Neural progenitor cell (in vitro differentiated cells): ENCODE measurements around the gene GTF2IRD1. TPM values are rescaled to one million over a fixed set of nuclear protein-coding genes. Genes with fewer than 3 reads are reported as not detected.

Source experiments
- DNase-seq: peaks from one replicate; pipeline ENCODE4 v3.0.0-alpha.2; 2016; ENCODE audit warnings: low spot score
- H2AFZ ChIP-seq: fragments of 200-600 bp; sonication (generic); replicated peaks from 2 replicates; pipeline ENCODE4 v1.6.1; 2016; ENCODE audit warnings: antibody characterized with exemption
- H3F3A ChIP-seq: fragments of 200-600 bp; sonication (generic); 2 replicates; pipeline ENCODE4 v1.6.1; 2016; ENCODE audit warnings: antibody characterized with exemption, low read depth
- H3K27ac ChIP-seq: fragments of 200-600 bp; sonication (generic); 2 replicates; pipeline ENCODE4 v1.5.1; 2016; ENCODE audit warnings: mild to moderate bottlenecking
- H3K27me3 ChIP-seq: fragments of 200-600 bp; sonication (generic); 2 replicates; pipeline ENCODE4 v1.6.1; 2016; ENCODE audit warnings: mild to moderate bottlenecking, moderate library complexity
- H3K36me3 ChIP-seq: fragments of 200-600 bp; sonication (generic); 2 replicates; pipeline ENCODE4 v1.5.1; 2016
- H3K4me1 ChIP-seq: fragments of 200-600 bp; sonication (generic); 2 replicates; pipeline ENCODE4 v1.6.1; 2016; ENCODE audit warnings: mixed run types
- H3K4me2 ChIP-seq: fragments of 200-600 bp; sonication (generic); 2 replicates; pipeline ENCODE4 v1.6.1; 2016
- H3K4me3 ChIP-seq: fragments of 200-600 bp; sonication (generic); 2 replicates; pipeline ENCODE4 v1.5.1; 2016
- H3K79me2 ChIP-seq: fragments of 200-600 bp; sonication (generic); 2 replicates; pipeline ENCODE4 v1.6.1; 2016; ENCODE audit warnings: low read depth
- H3K9ac ChIP-seq: fragments of 200-600 bp; sonication (generic); 2 replicates; pipeline ENCODE4 v1.6.1; 2016
- H3K9me3 ChIP-seq: fragments of 200-600 bp; sonication (generic); 2 replicates; pipeline ENCODE4 v1.5.1; 2016; ENCODE audit warnings: low read depth
- H4K20me1 ChIP-seq: fragments of 200-600 bp; sonication (generic); 2 replicates; pipeline ENCODE4 v1.6.1; 2016; ENCODE audit warnings: low read depth
- H3K27ac Mint-ChIP-seq: 3 replicates; pipeline ENCODE4 v1.8.0; 2021; ENCODE audit warnings: mixed read lengths
- H3K27me3 Mint-ChIP-seq: 2 replicates; pipeline ENCODE4 v1.8.0; 2022; ENCODE audit warnings: low read depth, mild to moderate bottlenecking, inconsistent platforms, moderate library complexity, mixed read lengths; ENCODE audit not compliant: insufficient read depth
- H3K36me3 Mint-ChIP-seq: 3 replicates; pipeline ENCODE4 v1.8.0; 2021; ENCODE audit warnings: mixed read lengths
- H3K4me1 Mint-ChIP-seq: 3 replicates; pipeline ENCODE4 v1.8.0; 2021; ENCODE audit warnings: mixed read lengths
- H3K4me3 Mint-ChIP-seq: 3 replicates; pipeline ENCODE4 v1.8.0; 2021; ENCODE audit warnings: mild to moderate bottlenecking, moderate library complexity, mixed read lengths
- H3K9me3 Mint-ChIP-seq: 3 replicates; pipeline ENCODE4 v1.8.0; 2020; ENCODE audit warnings: mixed read lengths
- EZH2 ChIP-seq: fragments of 200-600 bp; sonication (generic); IDR thresholded peaks from 2 replicates; pipeline ENCODE4 v1.6.1; 2017; ENCODE audit warnings: antibody characterized with exemption, mild to moderate bottlenecking, moderate library complexity
- EZH2phosphoT487 ChIP-seq: fragments of 200-600 bp; sonication (generic); IDR thresholded peaks from 2 replicates; pipeline ENCODE4 v1.6.1; 2017; ENCODE audit warnings: antibody characterized with exemption
- total RNA-seq: library from RNA; depleted of rRNA; stranded (reverse); fragments of >200 nt; gene quantifications from 2 replicates; pipeline ENCODE4 v1.2.3, GENCODE V29; 2015; ENCODE audit warnings: low replicate concordance
- TF ChIP-seq, protein P1 (sequence below): fragments of 200-600 bp; sonication (generic); IDR thresholded peaks from 2 replicates; pipeline ENCODE4 v1.5.1; 2017; ENCODE audit warnings: antibody characterized with exemption, mild to moderate bottlenecking

Gene GTF2IRD1
- total RNA-seq, 1 donor from 2014 or later: 25.6 TPM

DNA sequence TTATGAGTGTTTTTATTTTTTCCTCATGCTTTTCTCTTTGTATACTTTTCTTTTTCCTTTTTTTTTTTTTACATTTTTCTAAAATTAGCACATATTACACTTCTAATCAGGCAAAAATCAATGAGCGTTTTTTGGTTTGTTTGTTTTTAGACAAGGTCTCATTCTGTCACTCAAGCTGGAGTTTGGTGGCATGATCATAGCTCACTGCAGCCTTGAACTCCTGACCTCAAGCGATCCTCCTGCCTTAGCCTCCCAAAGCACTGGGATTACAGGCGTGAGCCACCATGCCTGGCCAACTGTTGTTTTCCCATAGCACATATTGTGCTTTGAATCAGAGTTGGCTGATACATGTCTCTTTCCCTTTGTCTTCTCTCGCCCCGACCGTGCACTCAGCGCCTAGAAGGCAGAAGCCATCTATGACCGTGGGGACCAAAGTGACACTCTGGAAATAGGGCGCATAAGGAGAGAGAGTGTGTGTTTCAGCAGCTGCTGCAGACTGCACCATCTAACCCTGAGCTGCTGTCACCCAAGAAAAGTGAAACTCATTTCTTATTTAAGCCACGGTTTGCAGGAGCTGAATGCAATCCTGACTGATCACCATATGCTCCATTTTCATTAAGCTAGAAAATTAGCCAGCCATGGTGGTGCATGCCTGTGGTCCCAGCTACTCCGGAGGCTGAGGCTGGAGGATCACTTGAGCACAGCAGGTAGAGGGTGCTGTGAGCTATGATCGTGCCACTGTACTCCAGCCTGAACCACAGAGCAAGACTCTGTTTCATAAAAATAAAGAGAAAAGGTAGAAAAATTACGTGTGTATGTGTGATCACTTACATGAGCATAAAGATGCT lies 162.5 kb downstream of the GTF2IRD1 start:
- TF ChIP-seq EZH2phosphoT487 (no peak), EZH2 (no peak)
- TF ChIP-seq, protein P1, sequence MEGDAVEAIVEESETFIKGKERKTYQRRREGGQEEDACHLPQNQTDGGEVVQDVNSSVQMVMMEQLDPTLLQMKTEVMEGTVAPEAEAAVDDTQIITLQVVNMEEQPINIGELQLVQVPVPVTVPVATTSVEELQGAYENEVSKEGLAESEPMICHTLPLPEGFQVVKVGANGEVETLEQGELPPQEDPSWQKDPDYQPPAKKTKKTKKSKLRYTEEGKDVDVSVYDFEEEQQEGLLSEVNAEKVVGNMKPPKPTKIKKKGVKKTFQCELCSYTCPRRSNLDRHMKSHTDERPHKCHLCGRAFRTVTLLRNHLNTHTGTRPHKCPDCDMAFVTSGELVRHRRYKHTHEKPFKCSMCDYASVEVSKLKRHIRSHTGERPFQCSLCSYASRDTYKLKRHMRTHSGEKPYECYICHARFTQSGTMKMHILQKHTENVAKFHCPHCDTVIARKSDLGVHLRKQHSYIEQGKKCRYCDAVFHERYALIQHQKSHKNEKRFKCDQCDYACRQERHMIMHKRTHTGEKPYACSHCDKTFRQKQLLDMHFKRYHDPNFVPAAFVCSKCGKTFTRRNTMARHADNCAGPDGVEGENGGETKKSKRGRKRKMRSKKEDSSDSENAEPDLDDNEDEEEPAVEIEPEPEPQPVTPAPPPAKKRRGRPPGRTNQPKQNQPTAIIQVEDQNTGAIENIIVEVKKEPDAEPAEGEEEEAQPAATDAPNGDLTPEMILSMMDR: no peak
- Histone ChIP-seq H3K27ac (no peak overlapping the region), H3F3A (peaks cover 27% of the 10 kb centered on the region), H3K36me3 (no peaks in the 10 kb centered on the region), H2AFZ (no peak overlapping the region), H3K9ac (no peak overlapping the region), H4K20me1 (no peaks in the 10 kb centered on the region), H3K4me2 (no peak overlapping the region), H3K27me3 (no peaks in the 10 kb centered on the region), H3K9me3 (no peaks in the 10 kb centered on the region), H3K4me1 (peaks cover 28% of the 10 kb centered on the region), H3K4me3 (no peak overlapping the region), H3K79me2 (no peaks in the 10 kb centered on the region)
- no peaks in the 10 kb centered on the region for H3K36me3 Mint-ChIP-seq
- peaks cover 33% of the 10 kb centered on the region for H3K4me1 Mint-ChIP-seq
- DNase-seq: no peak
- no peak overlapping the region for H3K4me3 Mint-ChIP-seq
- H3K9me3 Mint-ChIP-seq: no peaks in the 10 kb centered on the region
- peaks cover 16% of the 10 kb centered on the region for H3K27me3 Mint-ChIP-seq
- no peak overlapping the region for H3K27ac Mint-ChIP-seq

DNA sequence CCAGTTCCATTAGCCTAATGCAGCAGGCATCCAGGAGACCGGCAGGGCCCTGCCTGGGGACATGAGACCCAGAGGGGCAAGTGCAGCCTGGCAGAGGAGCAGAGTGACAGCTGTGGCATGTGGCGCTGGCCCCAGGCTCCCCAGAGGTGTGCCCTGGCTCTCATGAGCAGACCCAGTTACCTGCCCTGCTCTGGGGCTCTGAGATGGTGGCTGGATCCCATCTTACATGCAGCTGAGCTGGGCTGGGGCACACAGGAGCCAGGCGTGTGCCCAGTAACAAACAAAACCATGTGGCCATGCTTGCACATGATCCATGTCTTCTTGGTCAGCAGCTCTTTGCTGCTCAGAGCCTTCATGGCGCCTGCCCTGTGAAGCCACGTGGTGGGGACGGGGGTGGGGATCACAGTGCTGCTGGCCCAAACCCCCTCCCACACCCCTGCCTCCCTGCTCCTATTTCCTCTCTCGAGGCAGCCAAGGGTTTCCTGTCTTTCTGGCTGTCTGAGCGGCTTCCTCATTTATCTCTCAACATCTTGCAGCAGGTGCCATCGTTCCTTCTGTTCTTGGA lies 163.6 kb downstream of the GTF2IRD1 start:
- H3K79me2 ChIP-seq: no peaks in the 10 kb centered on the region
- H2AFZ ChIP-seq: peak overlapping the region; percentile 87
- H3K4me3 ChIP-seq: no peak overlapping the region
- peak overlapping the region; percentile 11 for H3K4me2 ChIP-seq
- Mint-ChIP-seq H3K4me3 (no peak overlapping the region), H3K36me3 (no peaks in the 10 kb centered on the region), H3K9me3 (no peaks in the 10 kb centered on the region), H3K27me3 (peaks cover 13% of the 10 kb centered on the region), H3K4me1 (peaks cover 30% of the 10 kb centered on the region), H3K27ac (peak overlapping the region; percentile 86)
- no peaks in the 10 kb centered on the region for H3K27me3 ChIP-seq
- peak overlapping the region; percentile 21 for H3K27ac ChIP-seq
- H4K20me1 ChIP-seq: no peaks in the 10 kb centered on the region
- H3K4me1 ChIP-seq: peaks cover 26% of the 10 kb centered on the region
- DNase-seq: no peak
- H3K9me3 ChIP-seq: no peaks in the 10 kb centered on the region
- peaks cover 25% of the 10 kb centered on the region for H3F3A ChIP-seq
- H3K36me3 ChIP-seq: no peaks in the 10 kb centered on the region
- no peak for TF ChIP-seq EZH2
- TF ChIP-seq, protein P1: no peak
- no peak for TF ChIP-seq EZH2phosphoT487
- H3K9ac ChIP-seq: no peak overlapping the region

DNA sequence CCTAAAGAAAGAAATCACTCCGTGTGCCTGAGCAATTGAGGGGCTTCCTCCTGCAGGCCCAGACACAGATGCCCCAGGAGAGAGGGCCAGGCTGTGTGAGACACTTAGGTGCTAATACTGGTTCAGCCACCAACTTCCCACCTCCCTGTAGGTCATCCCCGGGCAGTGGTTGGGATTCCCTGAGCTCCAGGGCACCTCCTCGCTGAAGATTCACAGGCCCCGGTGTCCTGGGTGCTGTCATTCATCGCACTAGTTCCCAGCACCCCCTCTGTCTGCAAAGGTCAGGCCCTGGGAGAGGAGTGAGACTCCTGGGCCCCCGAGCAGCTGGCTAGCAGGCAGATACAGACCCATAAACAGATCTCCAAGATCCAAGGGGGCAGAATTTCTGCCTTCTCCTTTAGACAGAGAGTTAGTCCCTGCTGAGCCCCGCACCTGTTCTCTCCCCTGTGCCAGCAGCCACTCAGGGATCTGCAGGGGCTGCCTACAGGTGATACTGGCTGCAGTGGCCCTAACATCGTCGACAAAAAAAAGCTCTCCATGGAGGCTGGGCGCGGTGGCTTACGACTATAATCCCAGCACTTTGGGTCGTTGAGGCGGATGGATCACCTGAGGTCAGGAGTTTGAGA lies 165.6 kb downstream of the GTF2IRD1 start:
- H3K27ac Mint-ChIP-seq: peak overlapping the region; percentile 14
- no peak overlapping the region for H3K4me3 ChIP-seq
- peaks cover 22% of the 10 kb centered on the region for H3K4me1 ChIP-seq
- H3K9me3 ChIP-seq: no peaks in the 10 kb centered on the region
- peaks cover 29% of the 10 kb centered on the region for H3F3A ChIP-seq
- H3K36me3 ChIP-seq: no peaks in the 10 kb centered on the region
- TF ChIP-seq EZH2phosphoT487 (no peak), EZH2 (no peak)
- TF ChIP-seq, protein P1: no peak
- no peaks in the 10 kb centered on the region for H3K9me3 Mint-ChIP-seq
- peak overlapping the region; percentile 75 for H3K27ac ChIP-seq
- peaks cover 5% of the 10 kb centered on the region for H3K27me3 Mint-ChIP-seq
- H3K27me3 ChIP-seq: no peaks in the 10 kb centered on the region
- H3K4me1 Mint-ChIP-seq: peaks cover 24% of the 10 kb centered on the region
- peak overlapping the region; percentile 70 for H2AFZ ChIP-seq
- H3K4me3 Mint-ChIP-seq: no peak overlapping the region
- no peak overlapping the region for H3K9ac ChIP-seq
- no peaks in the 10 kb centered on the region for H3K36me3 Mint-ChIP-seq
- DNase-seq: peak; percentile 26
- H4K20me1 ChIP-seq: no peaks in the 10 kb centered on the region
- H3K79me2 ChIP-seq: no peaks in the 10 kb centered on the region
- peak overlapping the region; percentile 57 for H3K4me2 ChIP-seq
